ENCODE measurements around the gene ARAP2.

Gene ARAP2

DNA sequence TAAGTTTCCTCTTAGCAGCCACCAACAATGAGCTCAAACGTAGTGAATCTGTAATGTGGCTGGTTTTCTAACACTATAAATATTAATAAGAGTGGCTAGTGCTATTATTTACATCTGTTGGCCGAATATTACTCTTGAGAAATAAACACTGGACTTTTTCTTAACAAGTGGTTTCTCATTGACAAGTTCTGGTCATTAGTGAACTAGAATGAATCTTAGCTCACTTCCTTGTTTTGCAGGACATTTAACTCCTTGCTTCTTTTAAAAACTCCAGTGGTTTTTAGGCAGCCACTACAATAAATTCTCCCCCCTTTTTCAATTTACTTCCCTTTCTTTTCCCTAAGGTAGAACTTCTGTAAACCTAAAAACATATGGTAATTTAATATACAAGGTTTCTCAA, 177.2 kb downstream of the ARAP2 start:
- Histone ChIP-seq H3K36me3 (ENCODE audit: control insufficient read depth in 2 of 2, insufficient read depth in 1 of 2, low read length in 2 of 2) (no peaks in the 10 kb centered on the region), H3K27ac (ENCODE audit: extremely low read depth, low read depth, low read length) (no peak overlapping the region), H3K4me1 (ENCODE audit: control insufficient read depth, insufficient read depth, low read length) (no peaks in the 10 kb centered on the region), H3K9me3 (ENCODE audit: control insufficient read depth, insufficient read depth, low read depth, low read length) (no peaks in the 10 kb centered on the region), H3K4me3 (ENCODE audit: low read depth, low read length) (no peak overlapping the region)
- TF ChIP-seq ZBTB8A (tag by site-specific recombination; IDR thresholded peaks at IDR 0.05) (no peak), ZNF777 (tag by site-specific recombination; IDR thresholded peaks at IDR 0.05; ENCODE audit: borderline replicate concordance) (no peak), ZNF132 (tag by site-specific recombination; IDR thresholded peaks at IDR 0.05; ENCODE audit: borderline replicate concordance) (no peak), ZNF239 (tag by site-specific recombination; IDR thresholded peaks at IDR 0.05) (no peak)
- TF ChIP-seq, protein P1, sequence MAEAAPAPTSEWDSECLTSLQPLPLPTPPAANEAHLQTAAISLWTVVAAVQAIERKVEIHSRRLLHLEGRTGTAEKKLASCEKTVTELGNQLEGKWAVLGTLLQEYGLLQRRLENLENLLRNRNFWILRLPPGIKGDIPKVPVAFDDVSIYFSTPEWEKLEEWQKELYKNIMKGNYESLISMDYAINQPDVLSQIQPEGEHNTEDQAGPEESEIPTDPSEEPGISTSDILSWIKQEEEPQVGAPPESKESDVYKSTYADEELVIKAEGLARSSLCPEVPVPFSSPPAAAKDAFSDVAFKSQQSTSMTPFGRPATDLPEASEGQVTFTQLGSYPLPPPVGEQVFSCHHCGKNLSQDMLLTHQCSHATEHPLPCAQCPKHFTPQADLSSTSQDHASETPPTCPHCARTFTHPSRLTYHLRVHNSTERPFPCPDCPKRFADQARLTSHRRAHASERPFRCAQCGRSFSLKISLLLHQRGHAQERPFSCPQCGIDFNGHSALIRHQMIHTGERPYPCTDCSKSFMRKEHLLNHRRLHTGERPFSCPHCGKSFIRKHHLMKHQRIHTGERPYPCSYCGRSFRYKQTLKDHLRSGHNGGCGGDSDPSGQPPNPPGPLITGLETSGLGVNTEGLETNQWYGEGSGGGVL (tag by site-specific recombination; IDR thresholded peaks at IDR 0.05) = no peak
- CTCF ChIA-PET = interaction anchor here (0.9 kb wide), 1 partner anchor 295 kb away, joined by 5 read pairs; no protein-coding TSS in a partner anchor
- POLR2A ChIA-PET = no interaction called here

DNA sequence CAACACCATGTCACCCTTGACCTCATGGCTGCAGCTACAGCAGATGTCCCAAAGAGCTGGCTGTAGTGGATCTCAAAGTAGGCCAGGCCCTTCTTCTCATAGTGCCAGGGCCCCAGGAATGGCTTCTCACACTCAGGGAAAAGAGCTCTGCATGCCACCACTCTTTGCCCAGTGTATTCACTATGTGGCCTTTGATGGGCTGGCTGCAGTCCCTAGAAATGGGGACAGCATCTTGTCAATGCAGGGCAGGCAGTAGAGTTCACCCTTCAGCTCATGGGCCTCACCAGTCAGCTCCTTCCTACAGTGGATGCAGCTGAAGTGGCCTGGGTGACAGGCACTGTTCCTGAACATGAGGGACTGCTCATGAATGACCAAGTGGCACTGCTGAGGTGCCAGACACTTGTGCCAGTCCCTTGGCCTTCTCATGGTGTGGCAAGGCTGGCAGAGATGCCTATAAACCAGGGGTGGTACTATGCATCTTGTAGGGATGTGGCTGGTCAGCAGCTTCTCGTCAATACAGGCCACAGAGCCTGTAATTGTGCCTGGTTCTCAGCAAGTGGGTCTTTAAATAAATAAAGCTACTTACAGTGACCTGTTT, 178.9 kb downstream of the ARAP2 start:
- H3K4me1 ChIP-seq (ENCODE audit: control insufficient read depth, insufficient read depth, low read length) = no peaks in the 10 kb centered on the region
- POLR2A ChIA-PET = no interaction called here
- no peak for TF ChIP-seq ZNF768 (tag by site-specific recombination; IDR thresholded peaks at IDR 0.05)
- no peak for TF ChIP-seq ZNF184 (tag by site-specific recombination; IDR thresholded peaks at IDR 0.05)
- no peak for TF ChIP-seq ZNF791 (tag by site-specific recombination; IDR thresholded peaks at IDR 0.05)
- TF ChIP-seq HOXA7 (CRISPR knock-in tag; IDR thresholded peaks at IDR 0.05; ENCODE audit: borderline replicate concordance) = no peak
- TF ChIP-seq, protein P2, sequence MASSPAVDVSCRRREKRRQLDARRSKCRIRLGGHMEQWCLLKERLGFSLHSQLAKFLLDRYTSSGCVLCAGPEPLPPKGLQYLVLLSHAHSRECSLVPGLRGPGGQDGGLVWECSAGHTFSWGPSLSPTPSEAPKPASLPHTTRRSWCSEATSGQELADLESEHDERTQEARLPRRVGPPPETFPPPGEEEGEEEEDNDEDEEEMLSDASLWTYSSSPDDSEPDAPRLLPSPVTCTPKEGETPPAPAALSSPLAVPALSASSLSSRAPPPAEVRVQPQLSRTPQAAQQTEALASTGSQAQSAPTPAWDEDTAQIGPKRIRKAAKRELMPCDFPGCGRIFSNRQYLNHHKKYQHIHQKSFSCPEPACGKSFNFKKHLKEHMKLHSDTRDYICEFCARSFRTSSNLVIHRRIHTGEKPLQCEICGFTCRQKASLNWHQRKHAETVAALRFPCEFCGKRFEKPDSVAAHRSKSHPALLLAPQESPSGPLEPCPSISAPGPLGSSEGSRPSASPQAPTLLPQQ (tag by site-specific recombination; IDR thresholded peaks at IDR 0.05) = no peak
- TF ChIP-seq, protein P3, sequence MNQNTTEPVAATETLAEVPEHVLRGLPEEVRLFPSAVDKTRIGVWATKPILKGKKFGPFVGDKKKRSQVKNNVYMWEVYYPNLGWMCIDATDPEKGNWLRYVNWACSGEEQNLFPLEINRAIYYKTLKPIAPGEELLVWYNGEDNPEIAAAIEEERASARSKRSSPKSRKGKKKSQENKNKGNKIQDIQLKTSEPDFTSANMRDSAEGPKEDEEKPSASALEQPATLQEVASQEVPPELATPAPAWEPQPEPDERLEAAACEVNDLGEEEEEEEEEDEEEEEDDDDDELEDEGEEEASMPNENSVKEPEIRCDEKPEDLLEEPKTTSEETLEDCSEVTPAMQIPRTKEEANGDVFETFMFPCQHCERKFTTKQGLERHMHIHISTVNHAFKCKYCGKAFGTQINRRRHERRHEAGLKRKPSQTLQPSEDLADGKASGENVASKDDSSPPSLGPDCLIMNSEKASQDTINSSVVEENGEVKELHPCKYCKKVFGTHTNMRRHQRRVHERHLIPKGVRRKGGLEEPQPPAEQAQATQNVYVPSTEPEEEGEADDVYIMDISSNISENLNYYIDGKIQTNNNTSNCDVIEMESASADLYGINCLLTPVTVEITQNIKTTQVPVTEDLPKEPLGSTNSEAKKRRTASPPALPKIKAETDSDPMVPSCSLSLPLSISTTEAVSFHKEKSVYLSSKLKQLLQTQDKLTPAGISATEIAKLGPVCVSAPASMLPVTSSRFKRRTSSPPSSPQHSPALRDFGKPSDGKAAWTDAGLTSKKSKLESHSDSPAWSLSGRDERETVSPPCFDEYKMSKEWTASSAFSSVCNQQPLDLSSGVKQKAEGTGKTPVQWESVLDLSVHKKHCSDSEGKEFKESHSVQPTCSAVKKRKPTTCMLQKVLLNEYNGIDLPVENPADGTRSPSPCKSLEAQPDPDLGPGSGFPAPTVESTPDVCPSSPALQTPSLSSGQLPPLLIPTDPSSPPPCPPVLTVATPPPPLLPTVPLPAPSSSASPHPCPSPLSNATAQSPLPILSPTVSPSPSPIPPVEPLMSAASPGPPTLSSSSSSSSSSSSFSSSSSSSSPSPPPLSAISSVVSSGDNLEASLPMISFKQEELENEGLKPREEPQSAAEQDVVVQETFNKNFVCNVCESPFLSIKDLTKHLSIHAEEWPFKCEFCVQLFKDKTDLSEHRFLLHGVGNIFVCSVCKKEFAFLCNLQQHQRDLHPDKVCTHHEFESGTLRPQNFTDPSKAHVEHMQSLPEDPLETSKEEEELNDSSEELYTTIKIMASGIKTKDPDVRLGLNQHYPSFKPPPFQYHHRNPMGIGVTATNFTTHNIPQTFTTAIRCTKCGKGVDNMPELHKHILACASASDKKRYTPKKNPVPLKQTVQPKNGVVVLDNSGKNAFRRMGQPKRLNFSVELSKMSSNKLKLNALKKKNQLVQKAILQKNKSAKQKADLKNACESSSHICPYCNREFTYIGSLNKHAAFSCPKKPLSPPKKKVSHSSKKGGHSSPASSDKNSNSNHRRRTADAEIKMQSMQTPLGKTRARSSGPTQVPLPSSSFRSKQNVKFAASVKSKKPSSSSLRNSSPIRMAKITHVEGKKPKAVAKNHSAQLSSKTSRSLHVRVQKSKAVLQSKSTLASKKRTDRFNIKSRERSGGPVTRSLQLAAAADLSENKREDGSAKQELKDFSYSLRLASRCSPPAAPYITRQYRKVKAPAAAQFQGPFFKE (tag by site-specific recombination; IDR thresholded peaks at IDR 0.05; ENCODE audit: borderline replicate concordance) = no peak
- TF ChIP-seq BCL11B (tag by site-specific recombination; IDR thresholded peaks at IDR 0.05; ENCODE audit: low read depth) = no peak
- TF ChIP-seq, protein P4, sequence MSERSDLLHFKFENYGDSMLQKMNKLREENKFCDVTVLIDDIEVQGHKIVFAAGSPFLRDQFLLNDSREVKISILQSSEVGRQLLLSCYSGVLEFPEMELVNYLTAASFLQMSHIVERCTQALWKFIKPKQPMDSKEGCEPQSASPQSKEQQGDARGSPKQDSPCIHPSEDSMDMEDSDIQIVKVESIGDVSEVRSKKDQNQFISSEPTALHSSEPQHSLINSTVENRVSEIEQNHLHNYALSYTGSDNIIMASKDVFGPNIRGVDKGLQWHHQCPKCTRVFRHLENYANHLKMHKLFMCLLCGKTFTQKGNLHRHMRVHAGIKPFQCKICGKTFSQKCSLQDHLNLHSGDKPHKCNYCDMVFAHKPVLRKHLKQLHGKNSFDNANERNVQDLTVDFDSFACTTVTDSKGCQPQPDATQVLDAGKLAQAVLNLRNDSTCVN (tag by site-specific recombination; optimal IDR thresholded peaks at IDR 0.05) = no peak
- no peak for TF ChIP-seq ZNF214 (tag by site-specific recombination; IDR thresholded peaks at IDR 0.05; ENCODE audit: borderline replicate concordance)
- TF ChIP-seq ZBTB48 (tag by site-specific recombination; IDR thresholded peaks at IDR 0.05) = no peak
- CTCF ChIA-PET = no interaction called here
- H3K9me3 ChIP-seq (ENCODE audit: control insufficient read depth, insufficient read depth, low read depth, low read length) = no peaks in the 10 kb centered on the region
- H3K36me3 ChIP-seq (ENCODE audit: control insufficient read depth in 2 of 2, insufficient read depth in 1 of 2, low read length in 2 of 2) = no peaks in the 10 kb centered on the region
- no peak overlapping the region for H3K4me3 ChIP-seq (ENCODE audit: low read depth, low read length)
- no peak overlapping the region for H3K27ac ChIP-seq (ENCODE audit: extremely low read depth, low read depth, low read length)

Measured in HEK293 (cell line).